GM23338 (cell line): ENCODE measurements around the gene SH3RF2. TPM values are rescaled to one million over a fixed set of nuclear protein-coding genes. Genes with fewer than 3 reads are reported as not detected.

Source experiments
- ATAC-seq: fragments of 200-7000 bp; cut with Tn5 transposase; 3 replicates; pipeline ENCODE4 v1.9.1; 2020
- DNase-seq: peaks from one replicate; pipeline ENCODE4 v3.0.0-alpha.2; 2015; ENCODE audit warnings: low spot score
- H2AFZ ChIP-seq: fragments of 200-600 bp; sonication (generic); 2 replicates; pipeline ENCODE4 v1.8.0; 2016; ENCODE audit warnings: antibody characterized with exemption, mild to moderate bottlenecking, moderate library complexity
- H3F3A ChIP-seq: fragments of 200-600 bp; sonication (generic); replicated peaks from 2 replicates; pipeline ENCODE4 v1.8.0; 2017; ENCODE audit warnings: antibody characterized with exemption, mixed run types, low read depth
- H3K27ac ChIP-seq: fragments of 200-600 bp; sonication (generic); 2 replicates; pipeline ENCODE4 v1.6.1; 2016; ENCODE audit warnings: low read depth
- H3K27me3 ChIP-seq: fragments of 200-600 bp; sonication (generic); 2 replicates; pipeline ENCODE4 v1.8.0; 2016; ENCODE audit warnings: mild to moderate bottlenecking, mixed run types, moderate library complexity; ENCODE audit not compliant: insufficient read depth
- H3K36me3 ChIP-seq: fragments of 200-600 bp; sonication (generic); 2 replicates; pipeline ENCODE4 v1.8.0; 2016; ENCODE audit warnings: mild to moderate bottlenecking; ENCODE audit not compliant: insufficient read depth
- H3K4me1 ChIP-seq: fragments of 200-600 bp; sonication (generic); 2 replicates; pipeline ENCODE4 v1.8.0; 2016; ENCODE audit warnings: mild to moderate bottlenecking, moderate library complexity; ENCODE audit not compliant: insufficient read depth
- H3K4me2 ChIP-seq: fragments of 200-600 bp; sonication (generic); 2 replicates; pipeline ENCODE4 v1.7.1; 2017; ENCODE audit warnings: mixed run types
- H3K4me3 ChIP-seq: fragments of 200-600 bp; sonication (generic); 2 replicates; pipeline ENCODE4 v1.6.1; 2016; ENCODE audit warnings: mixed run types
- H3K79me2 ChIP-seq: fragments of 200-600 bp; sonication (generic); replicated peaks from 2 replicates; pipeline ENCODE4 v1.8.0; 2017; ENCODE audit warnings: mild to moderate bottlenecking; ENCODE audit not compliant: insufficient read depth
- H3K9me2 ChIP-seq: fragments of 200-600 bp; sonication (generic); 2 replicates; pipeline ENCODE4 v1.8.0; 2017; ENCODE audit not compliant: insufficient read depth
- H4K20me1 ChIP-seq: fragments of 200-600 bp; sonication (generic); replicated peaks from 2 replicates; pipeline ENCODE4 v1.8.0; 2017; ENCODE audit warnings: mild to moderate bottlenecking; ENCODE audit not compliant: insufficient read depth
- H3K27ac Mint-ChIP-seq: 2 replicates; pipeline ENCODE4 v1.8.0; 2020; ENCODE audit warnings: inconsistent platforms, mild to moderate bottlenecking, moderate library complexity, mixed read lengths
- H3K27me3 Mint-ChIP-seq: 3 replicates; pipeline ENCODE4 v1.8.0; 2022; ENCODE audit warnings: low read depth, mild to moderate bottlenecking, moderate library complexity, mixed read lengths, inconsistent platforms; ENCODE audit not compliant: insufficient read depth, poor library complexity
- H3K36me3 Mint-ChIP-seq: 3 replicates; pipeline ENCODE4 v1.8.0; 2021; ENCODE audit warnings: low read depth, mild to moderate bottlenecking, inconsistent platforms, moderate library complexity, mixed read lengths
- H3K4me1 Mint-ChIP-seq: 3 replicates; pipeline ENCODE4 v1.8.0; 2020; ENCODE audit warnings: mild to moderate bottlenecking, inconsistent platforms, mixed read lengths
- H3K4me3 Mint-ChIP-seq: 3 replicates; pipeline ENCODE4 v1.8.0; 2021; ENCODE audit warnings: moderate library complexity, mild to moderate bottlenecking, inconsistent platforms, mixed read lengths
- H3K9me3 Mint-ChIP-seq: 3 replicates; pipeline ENCODE4 v1.8.0; 2020; ENCODE audit warnings: moderate library complexity, mild to moderate bottlenecking, inconsistent platforms, mixed read lengths
- CREB1 ChIP-seq: fragments of 250-450 bp; sonication (Bioruptor Pico); IDR thresholded peaks from 2 replicates; pipeline ENCODE4 v1.5.0; 2020; ENCODE audit warnings: low read depth, mild to moderate bottlenecking, moderate library complexity
- CTCF ChIP-seq, 2 experiments: fragments of 200-600 bp in 1 of 2; sonication (generic) in 1 of 2; conservative IDR thresholded peaks; 2 replicates each; pipeline versions ENCODE4 v1.5.1 to v1.6.1; 2016 to 2017; ENCODE audit warnings: antibody characterized with exemption in 2 of 2, low read depth in 2 of 2, mild to moderate bottlenecking in 2 of 2, moderate library complexity in 1 of 2
- ETS1 ChIP-seq: IDR thresholded peaks from 2 replicates; pipeline ENCODE4 v1.6.1; 2016; ENCODE audit warnings: antibody characterized with exemption
- EZH2 ChIP-seq: fragments of 200-600 bp; sonication (generic); IDR thresholded peaks from one replicate; pipeline ENCODE4 v1.8.0; 2017; ENCODE audit warnings: antibody characterized with exemption, mild to moderate bottlenecking, low read depth; ENCODE audit not compliant: unreplicated experiment
- EZH2phosphoT487 ChIP-seq: fragments of 200-600 bp; sonication (generic); IDR thresholded peaks from one replicate; pipeline ENCODE4 v1.8.1; 2018; ENCODE audit warnings: antibody characterized with exemption; ENCODE audit not compliant: unreplicated experiment
- NANOG ChIP-seq: IDR thresholded peaks from 2 replicates; pipeline ENCODE4 v1.6.1; 2016; ENCODE audit warnings: antibody characterized with exemption, borderline replicate concordance
- POLR2AphosphoS5 ChIP-seq: IDR thresholded peaks from 2 replicates; pipeline ENCODE4 v1.6.1; 2016; ENCODE audit warnings: antibody characterized with exemption, low read depth
- ZNF114 ChIP-seq: fragments of 250-450 bp; sonication (Bioruptor Pico); IDR thresholded peaks from 2 replicates; pipeline ENCODE4 v1.5.0; 2020; ENCODE audit warnings: mild to moderate bottlenecking, moderate library complexity
- ZNF331 ChIP-seq: fragments of 250-450 bp; sonication (Bioruptor Pico); IDR thresholded peaks from 2 replicates; pipeline ENCODE4 v1.5.0; 2020; ENCODE audit warnings: low read depth, mild to moderate bottlenecking, moderate library complexity
- polyA plus RNA-seq: library from polyadenylated mRNA; unstranded; fragments of >200 nt; fragmentation: Nextera tagmentation; extraction: Ambion mirVana; gene quantifications from 2 replicates; pipeline ENCODE4 v1.2.1, GENCODE V29; 2016
- total RNA-seq: library from RNA; depleted of rRNA; stranded (reverse); fragments of >200 nt; shearing (Covaris generic); gene quantifications from 2 replicates; pipeline ENCODE4 v1.2.3, GENCODE V29; 2014

SH3RF2 gene
- total and polyA plus RNA-seq, 2 experiments from 2014 or later = 1.7 to 2.4 TPM

GRCh38 chr5:146002491-146002890, 66.1 kb downstream of the SH3RF2 start:
- H3K4me1 Mint-ChIP-seq = no peaks in the 10 kb centered on the region
- 0 out of 2 replicates have a peak, but pooled peaks cover 4% of the 10 kb centered on the region for H3K9me2 ChIP-seq
- H3K27ac Mint-ChIP-seq = no peak overlapping the region
- H3F3A ChIP-seq = no peaks in the 10 kb centered on the region
- H3K36me3 ChIP-seq = no peaks in the 10 kb centered on the region
- no peak overlapping the region for H3K4me2 ChIP-seq
- TF ChIP-seq ETS1 (no peak), EZH2phosphoT487 (no peak), CTCF (conservative IDR thresholded peaks at IDR 0.05; ENCODE audit: low read depth in 2 of 2) (0 out of 4 replicates have a peak, but pooled peaks of 1 of the 2 experiments have one; percentile 5), POLR2AphosphoS5 (no peak)
- no peaks in the 10 kb centered on the region for H3K79me2 ChIP-seq
- no peak overlapping the region for H3K4me3 ChIP-seq
- no peak overlapping the region for H2AFZ ChIP-seq
- H3K27me3 ChIP-seq = no peaks in the 10 kb centered on the region
- H3K27me3 Mint-ChIP-seq = no peaks in the 10 kb centered on the region
- H3K9me3 Mint-ChIP-seq = no peaks in the 10 kb centered on the region
- no peak overlapping the region for H3K27ac ChIP-seq
- no peaks in the 10 kb centered on the region for H3K36me3 Mint-ChIP-seq
- no peaks in the 10 kb centered on the region for H4K20me1 ChIP-seq
- H3K4me1 ChIP-seq = no peaks in the 10 kb centered on the region
- ATAC-seq (no peak), DNase-seq (no peak)
- H3K4me3 Mint-ChIP-seq = no peak overlapping the region

GRCh38 chr5:146003852-146004251, 67.5 kb downstream of the SH3RF2 start:
- no peaks in the 10 kb centered on the region for H3K4me1 Mint-ChIP-seq
- no peaks in the 10 kb centered on the region for H3K9me3 Mint-ChIP-seq
- Histone ChIP-seq H3K36me3 (no peaks in the 10 kb centered on the region), H3K27ac (no peak overlapping the region), H3K79me2 (no peaks in the 10 kb centered on the region), H3K27me3 (no peaks in the 10 kb centered on the region), H3K9me2 (0 out of 2 replicates have a peak, but pooled peaks cover 4% of the 10 kb centered on the region), H3K4me2 (no peak overlapping the region), H3K4me1 (no peaks in the 10 kb centered on the region), H4K20me1 (no peaks in the 10 kb centered on the region), H2AFZ (no peak overlapping the region), H3K4me3 (no peak overlapping the region), H3F3A (0 out of 2 replicates have a peak, but pooled peaks cover 4% of the 10 kb centered on the region)
- DNase-seq = no peak
- H3K27me3 Mint-ChIP-seq = no peaks in the 10 kb centered on the region
- TF ChIP-seq ZNF114 (CRISPR knock-in tag) (no peak), CREB1 (CRISPR knock-in tag) (no peak), EZH2 (no peak), NANOG (no peak), ZNF331 (CRISPR knock-in tag) (no peak), CTCF (conservative IDR thresholded peaks at IDR 0.05; ENCODE audit: low read depth in 2 of 2) (no peak), POLR2AphosphoS5 (no peak)
- no peaks in the 10 kb centered on the region for H3K36me3 Mint-ChIP-seq
- no peak for ATAC-seq
- no peak overlapping the region for H3K4me3 Mint-ChIP-seq
- no peak overlapping the region for H3K27ac Mint-ChIP-seq
